PC-9 (cell line): ENCODE measurements around the gene CDR2L. TPM values are rescaled to one million over a fixed set of nuclear protein-coding genes. Genes with fewer than 3 reads are reported as not detected.

Experiments
- BruUV-seq: library from RNA; stranded (reverse); fragments of 400-500 nt; replicated peaks from 2 replicates; lab custom pipeline; 2021; lab: Mats Ljungman, UMichigan
- CTCF ChIA-PET: fragments of 300-600 bp; sonication (Branson Sonifier 250); formaldehyde crosslinking; loops from one replicate; lab custom pipeline; 2022; ENCODE audit warnings: antibody characterized with exemption; lab: Charles Lee
- POLR2A ChIA-PET: fragments of 300-600 bp; sonication (Branson Sonifier 250); formaldehyde crosslinking; loops from one replicate; lab custom pipeline; 2022; ENCODE audit warnings: antibody characterized with exemption; ENCODE audit not compliant: unreplicated experiment; lab: Charles Lee
- DNase-seq, 2 experiments: peaks; one replicate each; pipeline versions ENCODE4 v3.0.0 to v3.0.0-alpha.2; 2015 to 2022; ENCODE audit warnings: mixed read lengths in 1 of 2
- H2AFZ ChIP-seq: fragments of 200-600 bp; sonication (generic); 2 replicates; pipeline ENCODE4 v1.8.1; 2017; ENCODE audit warnings: antibody characterized with exemption
- H3F3A ChIP-seq: fragments of 200-600 bp; sonication (generic); 2 replicates; pipeline ENCODE4 v1.8.1; 2017; ENCODE audit warnings: antibody characterized with exemption, mild to moderate bottlenecking, low read depth; ENCODE audit not compliant: insufficient read depth
- H3K27ac ChIP-seq: fragments of 200-600 bp; sonication (generic); 2 replicates; pipeline ENCODE4 v1.6.1; 2016; ENCODE audit warnings: mixed run types
- H3K27me3 ChIP-seq: fragments of 200-600 bp; sonication (generic); 2 replicates; pipeline ENCODE4 v1.6.1; 2016; ENCODE audit warnings: low read depth, mixed run types; ENCODE audit not compliant: insufficient read depth
- H3K36me3 ChIP-seq: fragments of 200-600 bp; sonication (generic); 2 replicates; pipeline ENCODE4 v1.6.1; 2016; ENCODE audit warnings: low read depth, mixed run types
- H3K4me1 ChIP-seq: fragments of 200-600 bp; sonication (generic); replicated peaks from 2 replicates; pipeline ENCODE4 v1.6.1; 2016; ENCODE audit warnings: mixed run types; ENCODE audit not compliant: insufficient read depth
- H3K4me2 ChIP-seq: fragments of 200-600 bp; sonication (generic); 2 replicates; pipeline ENCODE4 v1.6.1; 2017; ENCODE audit warnings: mixed run types
- H3K4me3 ChIP-seq: fragments of 200-600 bp; sonication (generic); 2 replicates; pipeline ENCODE4 v1.6.1; 2016; ENCODE audit warnings: mixed run types
- H3K79me2 ChIP-seq: fragments of 200-600 bp; sonication (generic); 2 replicates; pipeline ENCODE4 v1.6.1; 2017; ENCODE audit warnings: low read depth, mixed run types
- H3K9me2 ChIP-seq: fragments of 200-600 bp; sonication (generic); 2 replicates; pipeline ENCODE4 v1.8.1; 2017; ENCODE audit warnings: mild to moderate bottlenecking; ENCODE audit not compliant: insufficient read depth
- H3K9me3 ChIP-seq: fragments of 200-600 bp; sonication (generic); 2 replicates; pipeline ENCODE4 v1.8.1; 2016; ENCODE audit warnings: low read depth; ENCODE audit not compliant: insufficient read depth
- H4K20me1 ChIP-seq: fragments of 200-600 bp; sonication (generic); 2 replicates; pipeline ENCODE4 v1.8.1; 2017; ENCODE audit not compliant: insufficient read depth
- EZH2 ChIP-seq: fragments of 200-600 bp; sonication (generic); IDR thresholded peaks from 2 replicates; pipeline ENCODE4 v1.8.0; 2017; ENCODE audit warnings: antibody characterized with exemption, low read depth
- intact Hi-C: fragments of 100-400 bp; cut with micrococcal nuclease; formaldehyde crosslinking; loops from one replicate; pipeline ENCODE4 v1.10.0; 2022; ENCODE audit not compliant: unreplicated experiment
- total RNA-seq: library from RNA; stranded (reverse); gene quantifications from 2 replicates; pipeline ENCODE4 v1.2.3, GENCODE V29; 2021
- TF ChIP-seq, protein P1 (sequence below): fragments of 200-600 bp; sonication (generic); conservative IDR thresholded peaks from 2 replicates; pipeline ENCODE4 v1.6.1; 2017; ENCODE audit warnings: mixed run types, antibody characterized with exemption, mild to moderate bottlenecking, moderate library complexity

The CDR2L gene
- total RNA-seq, 1 experiment from 2014 or later = 15.1 TPM

GRCh38 chr17:74946641-74947040 is 40.8 kb upstream of the CDR2L start:
- BruUV-seq = no TSS peak
- Histone ChIP-seq H3F3A (peaks cover 19% of the 10 kb centered on the region; the same call in 1 of the 2 replicates), H3K4me3 (no peak overlapping the region), H3K9me2 (no peaks in the 10 kb centered on the region), H4K20me1 (no peaks in the 10 kb centered on the region), H3K4me1 (peaks cover 31% of the 10 kb centered on the region), H3K9me3 (no peaks in the 10 kb centered on the region), H2AFZ (no peak overlapping the region), H3K27ac (no peak overlapping the region), H3K27me3 (no peaks in the 10 kb centered on the region), H3K79me2 (no peaks in the 10 kb centered on the region), H3K4me2 (no peak overlapping the region), H3K36me3 (no peaks in the 10 kb centered on the region)
- TF ChIP-seq, protein P1, sequence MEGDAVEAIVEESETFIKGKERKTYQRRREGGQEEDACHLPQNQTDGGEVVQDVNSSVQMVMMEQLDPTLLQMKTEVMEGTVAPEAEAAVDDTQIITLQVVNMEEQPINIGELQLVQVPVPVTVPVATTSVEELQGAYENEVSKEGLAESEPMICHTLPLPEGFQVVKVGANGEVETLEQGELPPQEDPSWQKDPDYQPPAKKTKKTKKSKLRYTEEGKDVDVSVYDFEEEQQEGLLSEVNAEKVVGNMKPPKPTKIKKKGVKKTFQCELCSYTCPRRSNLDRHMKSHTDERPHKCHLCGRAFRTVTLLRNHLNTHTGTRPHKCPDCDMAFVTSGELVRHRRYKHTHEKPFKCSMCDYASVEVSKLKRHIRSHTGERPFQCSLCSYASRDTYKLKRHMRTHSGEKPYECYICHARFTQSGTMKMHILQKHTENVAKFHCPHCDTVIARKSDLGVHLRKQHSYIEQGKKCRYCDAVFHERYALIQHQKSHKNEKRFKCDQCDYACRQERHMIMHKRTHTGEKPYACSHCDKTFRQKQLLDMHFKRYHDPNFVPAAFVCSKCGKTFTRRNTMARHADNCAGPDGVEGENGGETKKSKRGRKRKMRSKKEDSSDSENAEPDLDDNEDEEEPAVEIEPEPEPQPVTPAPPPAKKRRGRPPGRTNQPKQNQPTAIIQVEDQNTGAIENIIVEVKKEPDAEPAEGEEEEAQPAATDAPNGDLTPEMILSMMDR = no peak
- no peak for TF ChIP-seq EZH2
- ChIA-PET POLR2A (no interaction called here), CTCF (interaction anchor here (0.6 kb wide), 1 partner anchor 31 kb away, joined by 7 read pairs; no protein-coding TSS in a partner anchor)
- intact Hi-C loops = no loop called here
- DNase-seq = no peak

DNA sequence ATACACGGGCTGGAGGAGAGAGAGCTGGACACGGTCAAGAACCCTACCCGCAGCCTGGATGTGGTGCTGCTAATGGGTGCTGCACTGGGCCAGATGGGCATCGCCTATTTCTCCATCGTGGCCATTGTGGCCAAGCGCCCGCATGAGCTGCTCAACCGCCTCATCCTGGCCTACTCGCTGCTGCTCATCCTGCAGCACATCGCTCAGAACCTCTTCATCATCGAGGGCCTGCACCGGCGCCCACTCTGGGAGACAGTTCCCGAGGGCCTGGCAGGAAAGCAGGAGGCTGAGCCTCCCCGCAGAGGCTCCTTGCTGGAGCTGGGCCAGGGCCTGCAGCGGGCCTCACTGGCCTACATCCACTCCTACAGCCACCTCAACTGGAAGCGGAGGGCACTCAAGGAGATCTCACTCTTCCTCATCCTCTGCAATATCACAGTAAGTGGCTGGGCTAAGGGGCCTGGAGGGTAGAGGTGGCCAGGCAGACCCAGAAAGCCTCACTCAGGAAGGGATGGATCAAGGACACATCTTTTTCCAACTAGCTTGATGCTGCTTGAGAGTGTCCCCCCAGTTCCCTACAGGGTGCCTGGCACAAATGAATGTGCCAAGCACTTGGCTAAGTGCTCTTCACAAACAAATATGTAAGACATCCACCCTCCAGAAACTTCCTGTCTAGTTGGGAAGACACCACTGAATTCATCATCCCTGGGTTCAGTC is 40.2 kb upstream of the CDR2L start:
- intact Hi-C loops = no loop called here
- H3K4me3 ChIP-seq = no peak overlapping the region
- ChIA-PET CTCF (no interaction called here), POLR2A (no interaction called here)
- DNase-seq = no peak
- no peak overlapping the region for H3K27ac ChIP-seq
- TF ChIP-seq, protein P1 = no peak
- no peak for TF ChIP-seq EZH2
- H3K4me1 ChIP-seq = peaks cover 31% of the 10 kb centered on the region
- peaks cover 19% of the 10 kb centered on the region; the same call in 1 of the 2 replicates for H3F3A ChIP-seq
- no peaks in the 10 kb centered on the region for H3K9me2 ChIP-seq
- no peaks in the 10 kb centered on the region for H3K79me2 ChIP-seq
- no peaks in the 10 kb centered on the region for H3K36me3 ChIP-seq
- H4K20me1 ChIP-seq = no peaks in the 10 kb centered on the region
- BruUV-seq = no TSS peak
- no peaks in the 10 kb centered on the region for H3K27me3 ChIP-seq
- no peaks in the 10 kb centered on the region for H3K9me3 ChIP-seq
- no peak overlapping the region for H2AFZ ChIP-seq
- H3K4me2 ChIP-seq = no peak overlapping the region

- H3K4me2 ChIP-seq = no peak overlapping the region
These were observed 37.8 kb upstream of the CDR2L start for GRCh38 chr17:74949455-74950115.

More at GRCh38 chr17:74949455-74950115, 37.8 kb upstream of the CDR2L start:
- Histone ChIP-seq H3K27ac (no peak overlapping the region), H3F3A (0 out of 2 replicates have a peak, but pooled peaks cover 6% of the 10 kb centered on the region), H2AFZ (no peak overlapping the region), H3K4me1 (peaks cover 16% of the 10 kb centered on the region), H3K9me2 (no peaks in the 10 kb centered on the region), H3K27me3 (no peaks in the 10 kb centered on the region), H3K4me3 (no peak overlapping the region), H4K20me1 (no peaks in the 10 kb centered on the region), H3K9me3 (no peaks in the 10 kb centered on the region), H3K36me3 (no peaks in the 10 kb centered on the region), H3K79me2 (no peaks in the 10 kb centered on the region)
- intact Hi-C loops = loop anchor here (10.0 kb wide), 1 partner anchor 175 kb away; the partner anchor contains the start of gene NAT9
- no TSS peak for BruUV-seq
- no peak for DNase-seq
- ChIA-PET POLR2A (interaction anchor here (0.7 kb wide), 1 partner anchor 14 kb away, joined by 3 read pairs; no protein-coding TSS in a partner anchor), CTCF (interaction anchor here (0.5 to 0.6 kb wide), 2 partner anchors 47 to 199 kb away, joined by 4 to 13 read pairs; no protein-coding TSS in a partner anchor)
- TF ChIP-seq EZH2 = no peak
- TF ChIP-seq, protein P1 = no peak
